Body of pancreas (tissue), 4 donors: ENCODE results near the gene PRR30. TPM values are rescaled to one million over a fixed set of nuclear protein-coding genes. Genes with fewer than 3 reads are reported as not detected.
"Not testable (repeated sequence)": the region's sequence is repeated elsewhere in the genome, so short reads cannot be mapped to it uniquely, and the experiment has no call there.

Source experiments
- ATAC-seq: fragments of 150-250 bp; one replicate; pipeline ENCODE4 v1.9.1; 2016
- DNase-seq, 4 donors: peaks; one replicate each; pipeline ENCODE4 v3.0.0-alpha.2; 2019
- H3K27ac ChIP-seq, 4 donors: fragments of 200-600 bp; sonication (generic); 1 replicate in 3 of 4; 2 replicates in 1 of 4; pipeline versions ENCODE4 v1.5.1 to v1.6.1; 2016 to 2019; ENCODE audit warnings: mild to moderate bottlenecking in 1 of 4, mixed read lengths in 1 of 4, moderate library complexity in 1 of 4
- H3K27me3 ChIP-seq, 2 donors: fragments of 200-600 bp; sonication (generic); one replicate each; pipeline ENCODE4 v1.6.0; 2016; ENCODE audit warnings: mild to moderate bottlenecking in 1 of 2
- H3K36me3 ChIP-seq, 2 donors: fragments of 200-600 bp; sonication (generic); replicated peaks in 1 of 2; 2 replicates each; pipeline ENCODE4 v1.5.1; 2016; ENCODE audit warnings: low read depth in 2 of 2; ENCODE audit not compliant: insufficient read depth in 1 of 2
- H3K4me1 ChIP-seq: fragments of 200-600 bp; sonication (generic); one replicate; pipeline ENCODE4 v1.6.0; 2016
- H3K4me3 ChIP-seq, 2 donors: fragments of 200-600 bp; sonication (generic); 1 replicate in 1 of 2; 2 replicates in 1 of 2; pipeline ENCODE4 v1.5.1; 2016 to 2019
- H3K9me3 ChIP-seq, 3 donors: fragments of 200-600 bp; sonication (generic); 1 replicate in 2 of 3; 2 replicates in 1 of 3; pipeline ENCODE4 v1.5.1; 2016
- CTCF ChIP-seq, 7 experiments: fragments of 450-650 bp in 4 of 7; fragments of 200-600 bp in 3 of 7; sonication (generic) in 3 of 7; IDR thresholded peaks; one replicate each; pipeline ENCODE4 v1.5.1; 2016 to 2019; ENCODE audit warnings: antibody characterized with exemption in 7 of 7
- POLR2A ChIP-seq, 3 donors: fragments of 450-650 bp; IDR thresholded peaks; one replicate each; pipeline ENCODE4 v1.6.1; 2016; ENCODE audit warnings: antibody characterized with exemption in 3 of 3, mild to moderate bottlenecking in 2 of 3
- WGBS, 2 donors: methylation state at CpG; one replicate each; pipeline ENCODE4 v1.1.5; 2017; 5-methylcytosine and 5-hydroxymethylcytosine counted together
- intact Hi-C: fragments of 100-400 bp; cut with DNase I; formaldehyde crosslinking; loops from one replicate; pipeline ENCODE4 v1.15.1; 2023
- total RNA-seq, 2 donors: library from RNA; depleted of rRNA; stranded (reverse); fragments of >200 nt; gene quantifications; one replicate each; pipeline ENCODE4 v1.1.0, GENCODE V29; 2016

Gene PRR30
- total RNA-seq, 2 donors from 2014 or later: not detected

- Histone ChIP-seq H3K27me3 (peaks cover 0 to 9% of the 10 kb centered on the region in 2 donors), H3K27ac (no peak overlapping the region), H3K9me3 (no peaks in the 10 kb centered on the region), H3K4me1 (no peaks in the 10 kb centered on the region), H3K36me3 (no peaks in the 10 kb centered on the region), H3K4me3 (no peak overlapping the region)
- intact Hi-C loops: no loop called here
- no peak for DNase-seq
- no peak for ATAC-seq
- TF ChIP-seq CTCF (IDR thresholded peaks at IDR 0.05): no peak
- TF ChIP-seq POLR2A (IDR thresholded peaks at IDR 0.05): no peak
- 65 to 74% methylated on average over 4 of the region's 4 CpGs for WGBS, 2 donors
Measured at GRCh38 chr2:27182346-27182745, 43.1 kb upstream of the PRR30 start.

DNA sequence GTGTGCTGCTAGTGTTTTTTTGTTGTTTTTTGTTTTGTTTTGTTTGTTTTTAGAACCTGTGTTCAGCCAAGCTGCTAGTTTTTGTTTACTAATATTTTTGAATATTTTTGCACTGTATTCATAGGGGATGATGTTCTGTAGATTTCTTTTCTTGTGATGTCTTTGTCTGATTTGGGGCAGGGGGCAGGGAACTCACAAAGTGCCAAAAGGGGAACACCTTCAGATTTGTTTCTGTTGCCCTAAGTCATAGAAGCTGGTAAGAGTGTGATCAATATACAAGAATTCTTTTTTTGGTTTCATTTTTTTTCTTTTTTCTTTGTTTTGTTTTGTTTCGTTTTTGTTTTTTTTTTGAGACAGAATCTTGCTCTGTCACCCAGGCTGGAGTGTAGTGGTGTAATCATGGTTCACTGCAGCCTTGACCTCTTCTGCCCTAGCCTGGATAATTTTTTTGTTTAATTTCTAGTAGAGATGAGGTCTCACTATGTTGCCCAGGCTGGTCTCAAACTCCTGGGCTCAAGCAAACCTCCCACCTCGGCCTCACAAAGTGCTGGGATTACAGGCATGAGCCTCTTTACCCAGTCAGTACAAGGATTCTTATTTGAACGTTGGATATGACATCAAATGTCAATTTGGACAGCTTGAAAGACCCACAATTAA is 40.3 kb upstream of the PRR30 start:
- Histone ChIP-seq H3K9me3 (no peaks in the 10 kb centered on the region), H3K36me3 (no peaks in the 10 kb centered on the region), H3K4me3 (no peak overlapping the region), H3K27ac (no peak overlapping the region), H3K27me3 (peaks cover 0 to 18% of the 10 kb centered on the region in 2 donors), H3K4me1 (no peaks in the 10 kb centered on the region)
- WGBS, 2 donors: 39 to 46% methylated on average over 3 of the region's 3 CpGs
- TF ChIP-seq CTCF (IDR thresholded peaks at IDR 0.05) (no peak), POLR2A (IDR thresholded peaks at IDR 0.05) (no peak)
- DNase-seq: no peak
- intact Hi-C loops: no loop called here
- no peak for ATAC-seq

- Histone ChIP-seq H3K36me3 (no peaks in the 10 kb centered on the region), H3K27ac (no peak overlapping the region), H3K9me3 (no peaks in the 10 kb centered on the region), H3K27me3 (peaks cover 0 to 18% of the 10 kb centered on the region in 2 donors), H3K4me1 (no peaks in the 10 kb centered on the region), H3K4me3 (no peak overlapping the region)
- intact Hi-C loops: no loop called here
- 71 to 81% methylated on average over 3 of the region's 3 CpGs for WGBS, 2 donors
- ATAC-seq (no peak), DNase-seq (no peak)
- TF ChIP-seq CTCF (IDR thresholded peaks at IDR 0.05): no peak
- no peak for TF ChIP-seq POLR2A (IDR thresholded peaks at IDR 0.05)
Measured at GRCh38 chr2:27178469-27178868, 39.3 kb upstream of the PRR30 start.

- 55% methylated on average over 15 of the region's 15 CpGs for WGBS, 2 donors
- Histone ChIP-seq H3K4me3 (no peak overlapping the region), H3K27ac (no peak overlapping the region), H3K36me3 (no peaks in the 10 kb centered on the region), H3K4me1 (no peaks in the 10 kb centered on the region), H3K9me3 (no peaks in the 10 kb centered on the region), H3K27me3 (peaks cover 0 to 18% of the 10 kb centered on the region in 2 donors)
- DNase-seq (no peak), ATAC-seq (no peak)
- TF ChIP-seq CTCF (IDR thresholded peaks at IDR 0.05): no peak
- no peak for TF ChIP-seq POLR2A (IDR thresholded peaks at IDR 0.05)
- intact Hi-C loops: no loop called here
Measured at GRCh38 chr2:27177441-27178351, 38.5 kb upstream of the PRR30 start.

- H3K4me3 ChIP-seq, H3K27ac ChIP-seq, ATAC-seq, H3K9me3 ChIP-seq, DNase-seq, H3K4me1 ChIP-seq, H3K36me3 ChIP-seq, intact Hi-C loops: not testable (repeated sequence)
- H3K27me3 ChIP-seq: peaks cover 0 to 18% of the 10 kb centered on the region in 2 donors
- 73 to 88% methylated on average over 2 to 4 of the region's 4 CpGs for WGBS, 2 donors
Measured at GRCh38 chr2:27175781-27176180, 36.6 kb upstream of the PRR30 start.
